BJ (cell line): Measurements from ENCODE around the gene SORCS2. TPM values are rescaled to one million over a fixed set of nuclear protein-coding genes. Genes with fewer than 3 reads are reported as not detected.

ENCODE experiments used
- CTCF ChIA-PET: fragments of 350-600 bp; formaldehyde crosslinking; extraction: SDS; loops from one replicate; lab custom pipeline; 2021; ENCODE audit warnings: antibody characterized with exemption, inconsistent platforms; lab: Yijun Ruan, JAX
- POLR2A ChIA-PET: fragments of 300-600 bp; sonication (Branson Sonifier 250); formaldehyde crosslinking; extraction: SDS; loops from one replicate; lab custom pipeline; 2021; ENCODE audit warnings: antibody characterized with exemption; lab: Charles Lee
- DNase-seq: peaks from one replicate; pipeline ENCODE4 v3.0.0-alpha.2; 2011; ENCODE audit warnings: low read depth
- H3K27me3 ChIP-seq: 2 replicates; pipeline ENCODE4 v1.6.0; 2011; ENCODE audit warnings: low read length; ENCODE audit not compliant: control insufficient read depth, insufficient read depth
- H3K36me3 ChIP-seq: 2 replicates; pipeline ENCODE4 v1.5.1; 2011; ENCODE audit warnings: low read length; ENCODE audit not compliant: control insufficient read depth, insufficient read depth
- H3K4me3 ChIP-seq: 2 replicates; pipeline ENCODE4 v1.5.1; 2011; ENCODE audit warnings: low read depth, mild to moderate bottlenecking, control low read depth, low read length
- polyA plus RNA-seq: library from polyadenylated mRNA; depleted of rRNA; stranded (reverse); fragments of >200 nt; gene quantifications from 2 replicates; pipeline ENCODE4 v1.2.3, GENCODE V29; 2011
- TF ChIP-seq, protein P1 (sequence below): IDR thresholded peaks from 2 replicates; pipeline ENCODE4 v1.5.1; 2011; ENCODE audit warnings: low read depth, mild to moderate bottlenecking, control low read depth, inconsistent platforms, low read length, moderate library complexity; ENCODE audit not compliant: insufficient read depth

Gene SORCS2
- polyA plus RNA-seq, 1 experiment = 0.63 TPM

- Histone ChIP-seq H3K36me3 (no peaks in the 10 kb centered on the region; the same call in 1 of the 2 replicates), H3K4me3 (no peak overlapping the region), H3K27me3 (peaks cover 2% of the 10 kb centered on the region; the same call in 1 of the 2 replicates)
- ChIA-PET CTCF (no interaction called here), POLR2A (no interaction called here)
- DNase-seq = no peak
- TF ChIP-seq, protein P1, sequence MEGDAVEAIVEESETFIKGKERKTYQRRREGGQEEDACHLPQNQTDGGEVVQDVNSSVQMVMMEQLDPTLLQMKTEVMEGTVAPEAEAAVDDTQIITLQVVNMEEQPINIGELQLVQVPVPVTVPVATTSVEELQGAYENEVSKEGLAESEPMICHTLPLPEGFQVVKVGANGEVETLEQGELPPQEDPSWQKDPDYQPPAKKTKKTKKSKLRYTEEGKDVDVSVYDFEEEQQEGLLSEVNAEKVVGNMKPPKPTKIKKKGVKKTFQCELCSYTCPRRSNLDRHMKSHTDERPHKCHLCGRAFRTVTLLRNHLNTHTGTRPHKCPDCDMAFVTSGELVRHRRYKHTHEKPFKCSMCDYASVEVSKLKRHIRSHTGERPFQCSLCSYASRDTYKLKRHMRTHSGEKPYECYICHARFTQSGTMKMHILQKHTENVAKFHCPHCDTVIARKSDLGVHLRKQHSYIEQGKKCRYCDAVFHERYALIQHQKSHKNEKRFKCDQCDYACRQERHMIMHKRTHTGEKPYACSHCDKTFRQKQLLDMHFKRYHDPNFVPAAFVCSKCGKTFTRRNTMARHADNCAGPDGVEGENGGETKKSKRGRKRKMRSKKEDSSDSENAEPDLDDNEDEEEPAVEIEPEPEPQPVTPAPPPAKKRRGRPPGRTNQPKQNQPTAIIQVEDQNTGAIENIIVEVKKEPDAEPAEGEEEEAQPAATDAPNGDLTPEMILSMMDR = no peak
Measured at GRCh38 chr4:7645956-7646355, 453.6 kb downstream of the SORCS2 start.

DNA sequence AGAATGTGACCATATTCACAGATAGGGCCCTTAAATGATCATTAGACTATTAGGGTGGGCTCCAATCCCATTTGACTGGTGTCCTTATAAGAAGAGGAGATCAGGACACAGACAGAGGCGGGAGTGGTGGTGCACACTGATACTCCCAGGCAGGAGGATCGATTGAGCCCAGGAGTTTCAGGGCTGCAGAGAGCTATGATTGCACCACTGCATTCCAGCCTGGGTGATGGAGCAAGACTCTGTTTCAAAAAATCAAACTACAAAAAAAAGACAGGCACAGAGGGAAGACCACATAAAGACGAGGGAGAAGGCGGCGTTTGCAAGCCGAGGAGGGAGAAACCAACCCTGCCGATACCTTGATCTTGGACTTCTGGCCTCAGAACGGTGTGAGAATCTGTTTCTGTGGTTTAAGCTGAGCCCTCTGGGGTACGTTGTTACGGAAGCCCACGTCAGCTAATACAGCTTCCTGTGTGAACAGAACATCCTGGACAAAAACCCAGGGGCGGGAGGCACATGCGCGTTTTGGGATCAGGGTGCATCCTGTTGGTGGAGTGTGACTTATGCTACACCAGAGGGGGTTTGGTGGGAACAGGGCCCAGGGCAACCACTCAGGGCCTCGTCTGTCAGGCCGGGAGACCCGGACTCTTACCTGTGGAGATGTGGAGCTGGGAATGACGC lies 454.2 kb downstream of the SORCS2 start:
- Histone ChIP-seq H3K27me3 (peaks cover 2% of the 10 kb centered on the region; the same call in 1 of the 2 replicates), H3K4me3 (no peak overlapping the region), H3K36me3 (no peaks in the 10 kb centered on the region; the same call in 1 of the 2 replicates)
- ChIA-PET CTCF (interaction anchor here (0.7 kb wide), 1 partner anchor 16 kb away, joined by 3 read pairs; no protein-coding TSS in a partner anchor), POLR2A (no interaction called here)
- DNase-seq = no peak
- TF ChIP-seq, protein P1 = no peak

GRCh38 chr4:7647186-7647585 lies 454.8 kb downstream of the SORCS2 start:
- Histone ChIP-seq H3K27me3 (peaks cover 2% of the 10 kb centered on the region; the same call in 1 of the 2 replicates), H3K4me3 (no peak overlapping the region), H3K36me3 (no peaks in the 10 kb centered on the region; the same call in 1 of the 2 replicates)
- ChIA-PET POLR2A (no interaction called here), CTCF (interaction anchor here (0.7 kb wide), 2 partner anchors 15 to 73 kb away, joined by 3 read pairs; no protein-coding TSS in a partner anchor)
- no peak for DNase-seq
- TF ChIP-seq, protein P1 = no peak

- no peak for DNase-seq
- ChIA-PET CTCF (interaction anchor here (0.7 kb wide), 1 partner anchor 72 kb away, joined by 3 read pairs; no protein-coding TSS in a partner anchor), POLR2A (no interaction called here)
- H3K27me3 ChIP-seq = no peaks in the 10 kb centered on the region; the same call in 1 of the 2 replicates
- TF ChIP-seq, protein P1 = no peak
- H3K4me3 ChIP-seq = no peak overlapping the region
- no peaks in the 10 kb centered on the region; the same call in 1 of the 2 replicates for H3K36me3 ChIP-seq
Measured at GRCh38 chr4:7647600-7648543, 455.5 kb downstream of the SORCS2 start.
